ENCODE data around the gene CBX7.

CBX7 gene

DNA sequence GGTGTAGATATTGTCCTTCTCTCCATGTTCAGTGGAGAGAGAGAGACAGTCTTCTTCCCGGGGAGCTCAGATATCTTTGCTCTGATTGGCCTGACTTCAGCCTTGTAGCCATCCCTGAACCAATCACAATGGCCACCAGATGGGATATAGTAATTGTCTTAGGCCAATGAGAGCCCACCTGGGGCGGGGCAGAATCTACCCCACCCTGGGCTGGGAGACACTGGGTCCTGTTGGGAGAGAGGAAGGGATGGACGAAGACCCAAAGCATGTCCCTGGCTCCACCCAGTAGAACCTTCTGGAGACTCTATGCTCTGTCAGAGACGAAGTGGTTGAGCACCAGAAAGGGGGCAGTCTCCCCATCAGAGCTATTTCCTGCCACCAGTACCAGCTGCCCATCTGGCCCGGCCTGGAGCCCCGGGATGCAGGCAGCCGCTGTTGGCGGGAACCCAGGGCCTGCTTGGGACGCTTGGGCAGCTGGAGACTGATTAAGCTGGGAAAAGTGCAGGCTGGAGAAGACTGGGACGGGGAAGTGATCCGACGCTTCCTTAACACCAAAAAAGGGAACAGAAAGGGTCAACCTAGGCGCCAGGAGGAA lies 31.6 kb upstream of the CBX7 start:
- H3K27ac ChIP-seq: peak overlapping the region; percentile 32; the same call in 1 of the 2 replicates
- TF ChIP-seq, protein P1, sequence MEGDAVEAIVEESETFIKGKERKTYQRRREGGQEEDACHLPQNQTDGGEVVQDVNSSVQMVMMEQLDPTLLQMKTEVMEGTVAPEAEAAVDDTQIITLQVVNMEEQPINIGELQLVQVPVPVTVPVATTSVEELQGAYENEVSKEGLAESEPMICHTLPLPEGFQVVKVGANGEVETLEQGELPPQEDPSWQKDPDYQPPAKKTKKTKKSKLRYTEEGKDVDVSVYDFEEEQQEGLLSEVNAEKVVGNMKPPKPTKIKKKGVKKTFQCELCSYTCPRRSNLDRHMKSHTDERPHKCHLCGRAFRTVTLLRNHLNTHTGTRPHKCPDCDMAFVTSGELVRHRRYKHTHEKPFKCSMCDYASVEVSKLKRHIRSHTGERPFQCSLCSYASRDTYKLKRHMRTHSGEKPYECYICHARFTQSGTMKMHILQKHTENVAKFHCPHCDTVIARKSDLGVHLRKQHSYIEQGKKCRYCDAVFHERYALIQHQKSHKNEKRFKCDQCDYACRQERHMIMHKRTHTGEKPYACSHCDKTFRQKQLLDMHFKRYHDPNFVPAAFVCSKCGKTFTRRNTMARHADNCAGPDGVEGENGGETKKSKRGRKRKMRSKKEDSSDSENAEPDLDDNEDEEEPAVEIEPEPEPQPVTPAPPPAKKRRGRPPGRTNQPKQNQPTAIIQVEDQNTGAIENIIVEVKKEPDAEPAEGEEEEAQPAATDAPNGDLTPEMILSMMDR (IDR thresholded peaks at IDR 0.05): no peak
- no peak for TF ChIP-seq ZFX (IDR thresholded peaks at IDR 0.05; ENCODE audit: borderline replicate concordance)

DNA sequence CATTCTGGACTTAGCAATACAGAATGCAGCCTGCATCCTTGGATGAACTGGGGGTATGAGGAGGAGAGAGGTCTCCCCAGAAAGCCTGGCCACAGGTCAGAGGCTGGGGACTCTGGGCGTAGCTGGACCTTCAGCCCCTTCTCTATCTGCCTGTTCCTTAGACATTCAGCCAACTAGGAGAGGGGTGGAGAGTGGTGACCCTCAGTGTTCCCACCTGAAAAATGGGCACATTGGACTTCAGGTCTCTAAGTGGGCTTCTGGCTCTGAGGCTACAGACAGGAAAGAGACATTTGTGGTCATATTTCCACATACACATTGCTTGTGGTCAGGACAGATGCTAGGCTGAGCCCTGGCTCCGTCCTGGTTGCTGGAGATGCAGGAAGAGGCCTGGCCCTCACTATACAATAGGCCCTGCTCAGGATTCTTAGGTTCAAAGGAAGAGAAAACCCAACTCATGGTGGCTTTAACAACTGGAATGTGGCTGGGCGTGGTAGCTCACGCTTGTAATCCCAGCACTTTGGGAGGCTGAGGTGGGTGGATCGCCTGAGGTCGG lies 30.1 kb upstream of the CBX7 start:
- TF ChIP-seq ZFX (IDR thresholded peaks at IDR 0.05; ENCODE audit: borderline replicate concordance): no peak
- TF ChIP-seq, protein P1 (IDR thresholded peaks at IDR 0.05): no peak
- no peak overlapping the region for H3K27ac ChIP-seq

DNA sequence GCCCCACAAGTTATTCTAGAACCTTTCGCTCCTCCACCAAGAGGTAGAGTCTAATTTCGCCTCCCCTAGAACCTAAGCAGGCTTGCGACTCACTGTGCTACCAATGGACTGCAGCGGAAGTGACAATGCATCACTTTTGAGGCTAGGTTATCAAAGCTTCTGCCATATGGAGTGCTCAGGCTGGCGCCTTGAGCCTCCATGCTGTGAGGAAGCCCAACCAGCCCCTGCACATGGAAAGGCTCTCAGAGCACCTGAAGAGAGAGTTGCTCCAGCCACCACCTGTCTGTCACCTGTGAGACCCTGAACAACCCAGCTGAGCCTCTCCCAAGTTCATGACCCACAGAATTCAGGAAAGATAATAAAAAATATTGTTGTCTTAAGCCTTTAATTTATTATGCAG lies 29.3 kb upstream of the CBX7 start:
- H3K27ac ChIP-seq: no peak overlapping the region
- TF ChIP-seq, protein P1 (IDR thresholded peaks at IDR 0.05): no peak
- no peak for TF ChIP-seq ZFX (IDR thresholded peaks at IDR 0.05; ENCODE audit: borderline replicate concordance)

DNA sequence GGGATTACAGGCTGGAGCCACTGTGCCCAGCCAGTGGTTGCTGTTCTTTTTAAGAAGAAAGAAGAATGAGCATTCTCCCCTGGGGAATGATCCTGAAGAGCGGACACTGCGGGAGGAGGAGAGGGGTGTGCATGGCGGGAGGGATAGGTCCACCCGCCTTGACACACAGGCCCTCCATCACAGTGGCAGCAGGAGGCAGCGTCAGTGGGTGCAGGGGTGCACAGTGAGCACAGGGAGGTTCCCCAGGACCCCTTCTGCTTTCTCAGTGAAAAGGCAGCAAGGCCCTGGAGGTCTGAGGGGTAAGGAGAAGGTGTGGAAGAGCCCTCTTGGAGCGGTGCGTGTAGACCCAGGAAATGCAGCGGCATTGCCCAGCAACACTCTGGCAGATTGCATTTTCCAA lies 28.9 kb upstream of the CBX7 start:
- no peak overlapping the region for H3K27ac ChIP-seq
- no peak for TF ChIP-seq ZFX (IDR thresholded peaks at IDR 0.05; ENCODE audit: borderline replicate concordance)
- TF ChIP-seq, protein P1 (IDR thresholded peaks at IDR 0.05): no peak

DNA sequence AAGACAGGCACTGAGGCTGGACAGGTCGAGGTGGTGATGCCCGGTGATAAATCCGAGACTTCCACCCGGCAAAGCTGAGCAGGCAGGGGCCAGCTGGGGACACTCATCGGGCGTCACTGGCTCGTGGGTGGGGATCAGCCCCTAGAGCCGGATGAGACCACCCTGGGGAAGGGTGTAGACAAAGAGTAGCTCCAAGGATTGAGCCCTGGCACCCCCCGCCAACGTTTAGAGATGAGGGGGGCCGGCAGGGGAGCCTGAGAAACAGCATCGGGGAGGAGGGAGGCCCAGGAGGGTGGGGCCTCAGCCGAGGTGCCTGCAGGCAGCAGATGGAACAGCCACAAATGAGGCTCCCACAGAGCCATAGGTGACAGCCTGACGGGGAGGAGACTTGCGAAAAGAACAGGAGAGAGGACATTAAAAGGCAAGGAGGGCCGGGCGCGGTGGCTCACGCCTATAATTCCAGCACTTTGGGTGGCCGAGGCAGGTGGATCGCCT lies 27.4 kb upstream of the CBX7 start:
- TF ChIP-seq, protein P1 (IDR thresholded peaks at IDR 0.05): no peak
- TF ChIP-seq ZFX (IDR thresholded peaks at IDR 0.05; ENCODE audit: borderline replicate concordance): no peak
- no peak overlapping the region for H3K27ac ChIP-seq

DNA sequence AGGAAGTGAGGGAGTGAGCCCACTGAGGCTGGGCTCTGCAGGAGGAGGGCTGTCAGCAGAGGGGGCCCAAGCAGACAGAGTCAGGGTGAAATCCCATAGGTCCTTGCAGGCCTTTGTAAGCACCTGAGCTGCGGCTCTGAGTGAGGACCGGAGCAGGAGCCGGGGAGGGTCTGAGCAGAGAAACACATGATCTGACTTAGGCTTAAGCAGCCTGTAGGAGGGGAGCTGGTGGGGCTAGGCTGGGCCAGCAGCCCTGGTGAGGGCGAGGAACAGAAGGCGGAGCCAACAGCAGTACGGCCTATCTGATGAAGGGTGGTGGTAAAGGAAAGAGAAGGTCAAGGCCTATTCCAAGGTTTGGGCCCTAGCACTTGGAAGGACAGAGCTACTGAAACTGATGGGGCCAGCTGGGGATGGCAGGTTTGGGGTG lies 26.9 kb upstream of the CBX7 start:
- H3K27ac ChIP-seq: no peak overlapping the region
- TF ChIP-seq, protein P1 (IDR thresholded peaks at IDR 0.05): no peak
- TF ChIP-seq ZFX (IDR thresholded peaks at IDR 0.05; ENCODE audit: borderline replicate concordance): no peak
